DMS114 treated with DMSO at 0.1 percent for 48 hours (cell line): ENCODE results near the gene FRMPD2.
"Not testable (repeated sequence)": the region's sequence is repeated elsewhere in the genome, so short reads cannot be mapped to it uniquely, and the experiment has no call there.

Experiments used
- DNase-seq: peaks from one replicate; lab custom pipeline; 2025; ENCODE audit not compliant: unreplicated experiment; lab: John Stamatoyannopoulos, UW

The FRMPD2 gene

DNA sequence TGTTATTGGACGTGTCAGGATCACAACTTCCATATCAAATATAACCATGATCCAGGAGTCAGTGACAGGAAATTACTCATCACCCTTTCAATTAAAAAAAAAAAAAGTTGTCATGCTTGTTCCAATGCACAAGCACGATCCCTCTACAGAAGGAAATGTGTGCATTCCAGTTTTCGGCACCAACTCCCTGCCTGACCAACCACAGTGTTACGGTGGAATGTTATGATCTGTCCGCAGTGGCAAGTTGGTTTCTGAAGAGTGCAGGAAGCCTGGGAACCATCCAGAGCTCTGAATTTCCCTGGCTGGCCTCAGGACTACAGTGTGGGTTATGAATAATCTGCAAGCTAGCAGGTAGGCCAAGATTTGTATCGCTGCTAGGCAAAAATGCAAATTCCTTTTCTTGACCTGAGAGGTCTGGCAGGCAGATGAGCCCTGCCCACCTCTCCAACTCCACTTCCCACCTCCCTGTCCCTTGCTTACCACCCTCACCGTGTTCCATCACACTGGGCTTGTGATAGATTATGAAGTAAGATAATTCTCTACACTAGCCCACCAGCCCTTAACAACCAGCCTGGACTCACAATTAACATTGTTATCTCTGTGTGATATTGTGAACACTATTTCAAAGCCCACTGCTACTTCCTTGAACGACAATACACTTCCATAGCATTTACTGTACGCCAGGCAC is 20.4 kb downstream of the FRMPD2 start:
- DNase-seq = no peak

DNA sequence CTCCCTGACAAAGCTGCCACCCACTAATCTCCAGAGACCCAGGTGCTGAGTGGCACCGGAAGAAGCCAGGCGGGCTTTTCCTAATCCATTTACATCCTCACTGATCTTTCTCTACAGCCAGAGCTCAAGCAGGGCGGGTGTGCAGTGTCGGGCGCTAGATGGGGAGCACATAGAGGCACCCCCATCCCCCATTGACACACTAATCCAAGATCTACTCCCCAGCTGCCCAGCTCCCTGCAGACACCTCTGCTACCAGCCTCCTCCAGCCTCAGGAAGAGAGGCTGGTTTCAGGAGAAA is 22.2 kb downstream of the FRMPD2 start:
- DNase-seq = no peak

DNA sequence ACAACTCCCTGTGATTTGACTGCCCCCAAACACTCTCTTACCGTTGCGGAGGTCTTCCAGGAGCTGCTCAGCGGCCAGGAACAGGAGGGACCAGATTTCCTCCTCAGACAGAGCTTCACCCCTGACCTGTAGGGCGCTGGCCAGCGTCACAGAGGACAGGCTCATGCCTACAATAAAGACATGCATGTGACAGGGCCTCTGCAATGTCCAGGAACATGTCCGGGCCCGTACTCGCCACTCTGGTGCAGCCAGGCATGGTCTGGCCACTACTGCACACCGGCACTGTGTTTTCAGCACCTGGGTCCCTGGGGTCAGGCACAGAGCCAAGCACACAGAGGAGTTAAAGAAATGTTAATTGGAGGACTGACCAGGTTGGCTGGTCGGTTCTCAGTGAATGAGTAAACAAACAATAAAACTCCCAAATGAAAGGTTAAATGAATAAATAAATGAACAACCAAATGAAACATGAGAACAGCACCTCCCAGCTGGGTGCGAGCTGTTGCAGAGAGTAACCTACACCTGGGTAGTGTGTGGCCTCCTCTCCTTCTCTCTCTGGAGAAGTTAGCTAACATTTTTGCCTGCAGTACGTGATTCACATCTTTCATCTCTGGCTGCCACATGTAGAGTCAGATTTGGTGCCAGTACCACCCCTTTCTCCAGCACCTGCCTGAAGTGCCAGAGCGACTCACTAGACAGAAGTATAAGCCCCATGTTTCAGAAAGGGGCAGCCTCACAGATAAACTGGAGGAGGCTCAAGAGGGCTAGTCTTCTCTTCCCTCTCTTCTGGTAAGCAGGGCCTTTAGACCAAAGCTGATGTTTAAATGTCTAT is 22.8 kb downstream of the FRMPD2 start:
- DNase-seq = no peak

DNA sequence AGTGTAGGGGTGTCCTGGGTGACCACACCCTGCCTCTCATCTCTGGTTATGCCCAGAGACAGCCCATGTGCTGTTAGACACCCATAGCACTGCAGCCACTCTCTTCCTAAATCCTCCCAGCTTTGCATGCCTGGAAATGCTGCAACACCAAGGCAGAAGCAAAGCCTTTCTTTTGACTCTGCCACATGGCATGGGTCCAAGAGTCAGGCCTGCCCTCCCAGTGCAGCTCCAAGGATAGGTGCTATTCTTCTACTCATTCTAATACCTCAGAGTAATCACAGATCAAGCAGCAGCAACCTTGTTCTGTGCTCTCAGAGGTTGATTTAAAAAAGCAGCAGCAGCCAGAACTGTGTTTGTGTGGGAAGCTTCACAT is 23.4 kb downstream of the FRMPD2 start:
- no peak for DNase-seq

DNA sequence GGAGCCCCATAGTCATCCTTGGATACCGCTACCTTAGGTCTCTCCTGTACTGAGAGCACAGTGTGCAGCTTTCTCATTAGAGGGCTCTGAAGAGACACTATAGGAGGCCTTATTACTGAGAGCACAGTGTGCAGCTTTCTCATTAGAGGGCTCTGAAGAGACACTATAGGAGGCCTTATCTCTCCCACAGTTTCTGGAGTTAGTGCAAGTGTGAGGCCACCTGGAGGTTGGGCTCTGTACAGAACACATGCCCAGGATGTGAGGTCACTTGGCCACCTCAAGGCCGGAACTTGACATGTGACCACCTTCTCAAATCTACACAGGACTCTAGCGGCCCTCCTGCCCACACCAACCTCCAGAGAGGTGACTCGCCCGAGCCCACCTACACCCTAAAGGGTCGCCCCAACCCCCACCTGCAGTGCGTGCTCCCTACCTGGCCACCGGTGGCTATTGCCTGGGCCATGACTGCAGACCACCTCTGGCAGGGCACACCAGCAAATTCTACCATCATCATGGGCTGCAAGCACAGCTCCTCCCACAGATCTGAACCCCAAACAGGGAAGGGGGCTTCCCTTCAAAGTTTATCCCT is 24.6 kb downstream of the FRMPD2 start:
- DNase-seq = no peak

DNA sequence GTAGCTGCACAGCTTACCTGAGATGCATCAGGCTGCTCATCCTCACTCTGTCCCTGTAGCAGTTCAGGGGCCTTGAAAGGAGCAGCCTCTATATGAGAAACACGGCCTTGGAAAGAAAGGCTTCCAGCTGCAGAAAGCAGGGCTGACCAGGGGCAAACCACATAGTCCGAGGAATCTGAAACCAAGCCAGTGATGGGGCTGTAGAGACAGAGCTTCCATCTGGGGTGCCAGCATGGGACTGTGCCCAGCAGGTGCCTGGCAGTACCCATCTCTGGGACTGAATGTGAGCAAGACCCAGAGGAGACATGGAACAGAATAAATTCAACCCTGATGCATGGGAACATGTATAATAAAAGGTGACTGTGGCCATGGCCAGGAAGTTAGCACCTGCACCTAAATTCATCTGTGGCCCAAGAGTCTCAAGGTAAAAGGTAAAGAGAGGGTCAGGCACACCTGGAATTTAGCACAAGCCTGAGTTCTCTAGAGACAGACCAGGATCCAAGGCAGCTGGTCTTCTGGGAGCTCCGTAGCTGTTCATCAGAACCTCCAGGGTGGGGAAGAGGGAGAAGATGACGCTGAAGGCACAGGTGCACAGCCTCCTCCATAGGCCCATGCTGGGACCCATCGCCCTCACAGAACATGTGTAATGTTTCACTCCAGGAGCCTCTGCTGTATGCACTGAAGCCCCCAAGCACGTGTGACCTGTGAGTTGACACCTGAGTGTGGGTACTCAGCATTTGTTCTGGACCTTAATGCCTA is 25.3 kb downstream of the FRMPD2 start:
- no peak for DNase-seq

DNA sequence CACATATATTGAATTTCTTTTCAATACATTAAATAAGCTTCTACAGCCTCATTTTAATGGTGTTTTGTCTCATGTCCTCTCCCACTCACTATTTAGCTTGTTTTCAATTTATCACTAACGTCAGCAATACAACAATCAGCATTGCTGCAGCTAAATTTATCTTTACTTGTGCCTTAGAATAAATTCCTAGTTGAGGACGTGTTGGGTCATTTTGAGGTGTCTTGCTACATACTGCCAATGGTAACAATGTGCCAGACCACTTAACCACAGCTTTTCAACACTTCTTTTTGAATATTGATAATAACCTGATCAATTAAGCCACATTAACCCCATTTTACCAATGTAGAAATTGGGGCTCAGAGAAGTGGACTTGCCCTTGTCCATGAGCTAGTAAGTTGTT is 26.0 kb downstream of the FRMPD2 start:
- DNase-seq = no peak

DNA sequence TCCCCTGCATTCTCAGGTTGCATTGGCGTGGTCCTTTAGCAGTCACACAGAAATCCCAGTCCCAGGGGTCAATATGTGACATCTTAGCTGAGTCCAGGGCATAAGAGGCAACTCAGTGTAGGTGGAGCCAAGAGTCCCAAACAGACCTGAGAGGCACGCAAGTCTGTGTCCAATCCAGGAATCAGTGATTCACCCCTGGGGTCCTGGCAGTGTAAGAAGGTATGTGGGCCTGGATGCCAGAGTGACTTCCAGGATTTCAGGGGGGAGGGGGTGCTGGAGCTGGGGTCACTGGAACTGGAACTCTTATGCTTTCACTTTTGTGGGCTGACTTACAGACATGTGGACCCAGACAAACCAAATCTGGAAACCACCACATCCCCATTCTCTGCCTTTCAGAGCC is 26.8 kb downstream of the FRMPD2 start:
- DNase-seq = no peak

DNA sequence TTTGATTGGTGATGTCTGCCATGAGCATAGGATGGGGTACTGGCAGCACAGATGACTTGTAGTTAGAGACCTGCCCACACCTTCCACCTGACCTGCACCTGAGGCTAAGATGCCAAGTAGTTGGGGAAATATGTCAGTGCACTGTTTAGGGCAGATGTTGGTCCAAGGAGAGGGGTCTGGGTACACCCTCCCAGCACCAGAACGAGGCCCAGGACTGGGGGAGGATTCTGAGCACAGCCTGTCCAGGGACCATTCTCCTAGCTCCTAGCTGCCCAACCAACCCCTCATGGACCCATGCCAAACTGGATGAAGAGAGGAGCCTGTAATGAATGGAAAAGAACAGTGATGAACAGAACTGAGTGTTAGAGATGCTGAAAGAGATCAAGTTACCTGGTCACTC is 28.0 kb downstream of the FRMPD2 start:
- no peak for DNase-seq

DNA sequence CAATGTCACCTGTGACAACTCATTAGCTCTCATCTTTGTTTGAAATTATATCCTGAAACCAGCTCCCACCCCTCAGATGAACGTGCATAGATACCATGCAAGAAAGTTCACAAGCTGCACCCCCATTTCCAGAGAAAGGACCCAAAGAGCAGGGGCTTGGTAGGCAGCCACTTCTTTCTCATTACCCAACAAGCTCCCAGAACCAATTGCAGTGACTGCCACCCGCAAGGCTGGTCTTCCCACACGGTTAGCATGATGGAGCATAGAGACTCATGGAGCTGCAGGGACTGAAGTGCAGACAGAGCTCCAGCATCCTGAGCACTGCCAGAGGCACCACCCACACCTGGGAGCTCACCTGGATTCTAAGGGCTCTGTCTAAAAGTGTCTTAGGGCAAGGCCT is 28.5 kb downstream of the FRMPD2 start:
- no peak for DNase-seq

DNA sequence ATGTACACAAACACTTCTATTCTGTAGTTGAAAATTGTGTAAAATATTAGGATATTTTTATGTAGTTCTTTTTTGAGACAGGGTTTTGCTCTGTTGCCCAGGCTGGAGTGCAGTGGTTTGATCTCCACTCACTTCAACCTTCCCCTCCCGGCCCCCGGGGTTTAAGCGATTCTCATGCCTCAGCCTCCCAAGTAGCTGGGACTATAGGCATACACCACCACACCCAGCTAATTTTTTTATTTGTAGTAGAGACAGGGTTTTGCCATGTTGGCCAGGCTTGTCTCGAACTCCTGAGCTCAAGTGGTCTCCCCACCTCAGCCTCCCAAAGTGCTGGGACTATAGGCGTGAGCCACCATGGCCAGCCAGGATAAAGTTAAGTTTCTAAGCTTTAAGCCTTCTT is 30.6 kb downstream of the FRMPD2 start:
- DNase-seq = not testable (repeated sequence)

DNA sequence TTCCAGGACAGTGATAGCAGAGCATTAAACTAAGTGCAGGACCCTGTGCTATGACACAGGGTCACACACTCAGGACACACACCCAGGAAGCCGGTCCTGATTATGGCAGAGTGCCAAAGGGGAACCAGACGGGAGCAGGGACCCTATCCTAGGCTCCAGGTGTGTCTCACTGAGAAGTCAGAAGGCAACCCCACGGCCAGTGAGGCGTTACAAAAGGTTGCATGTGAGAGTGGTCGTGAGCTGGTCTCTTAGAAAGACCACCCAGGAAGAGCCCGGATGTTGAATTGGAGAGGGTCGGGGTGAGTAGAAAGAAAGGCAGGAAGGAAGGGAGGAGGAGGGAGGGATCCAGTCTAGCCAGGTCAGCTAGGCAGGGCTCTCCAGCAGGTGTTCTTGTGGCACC is 31.0 kb downstream of the FRMPD2 start:
- no peak for DNase-seq

DNA sequence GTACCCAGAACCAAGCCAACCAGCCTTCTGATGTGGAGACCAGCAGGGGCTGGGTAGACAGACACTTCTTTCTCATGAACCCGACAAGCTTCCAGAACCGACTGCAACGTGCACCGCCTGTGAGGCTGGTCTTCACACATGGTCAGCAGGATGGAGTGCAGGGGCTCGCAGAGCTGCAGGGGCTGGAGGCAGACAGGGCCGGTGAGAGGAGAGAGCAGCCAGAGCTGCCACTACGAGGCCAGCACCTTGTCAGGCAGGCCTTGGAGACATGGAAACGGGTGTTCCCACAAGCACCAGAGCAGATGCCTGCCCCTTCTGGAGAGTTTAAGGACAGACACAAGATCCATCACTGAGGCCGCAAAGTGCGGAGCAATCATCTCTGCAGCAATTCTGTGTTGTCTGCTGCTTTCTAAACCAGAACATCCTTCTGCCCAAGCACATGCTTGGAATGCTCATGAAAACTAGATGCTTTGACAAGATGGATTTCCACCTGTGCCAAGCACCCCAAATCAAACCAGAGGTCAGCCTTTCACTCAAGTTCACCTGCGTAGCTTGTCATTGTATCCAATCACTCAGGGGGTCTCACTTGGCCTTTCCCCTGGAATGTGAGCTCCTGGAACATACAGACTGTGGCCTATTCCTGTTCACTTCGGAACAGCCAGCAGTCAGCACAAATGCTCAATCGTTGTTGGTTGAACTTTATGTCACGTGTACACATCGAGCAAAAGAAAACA is 32.2 kb downstream of the FRMPD2 start:
- no peak for DNase-seq

DNA sequence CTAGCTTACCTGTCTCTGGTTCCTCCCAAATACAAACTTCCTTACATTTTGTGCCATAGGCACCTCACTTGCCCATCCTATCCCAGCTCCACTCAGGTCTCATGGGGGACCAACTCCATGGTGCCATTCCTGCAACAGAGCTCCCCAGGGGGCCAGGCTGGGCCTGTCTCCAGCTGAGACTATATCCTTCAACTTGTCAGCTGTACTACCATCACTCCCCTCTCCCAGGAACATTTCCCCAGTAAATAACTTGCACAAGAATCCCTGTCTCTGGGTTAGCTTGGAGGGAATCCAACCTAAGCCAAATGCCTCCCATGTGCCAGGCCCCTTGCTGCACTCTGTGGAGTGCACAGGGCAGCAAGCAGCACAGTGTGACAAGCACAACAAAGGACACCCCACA is 33.2 kb downstream of the FRMPD2 start:
- no peak for DNase-seq

DNA sequence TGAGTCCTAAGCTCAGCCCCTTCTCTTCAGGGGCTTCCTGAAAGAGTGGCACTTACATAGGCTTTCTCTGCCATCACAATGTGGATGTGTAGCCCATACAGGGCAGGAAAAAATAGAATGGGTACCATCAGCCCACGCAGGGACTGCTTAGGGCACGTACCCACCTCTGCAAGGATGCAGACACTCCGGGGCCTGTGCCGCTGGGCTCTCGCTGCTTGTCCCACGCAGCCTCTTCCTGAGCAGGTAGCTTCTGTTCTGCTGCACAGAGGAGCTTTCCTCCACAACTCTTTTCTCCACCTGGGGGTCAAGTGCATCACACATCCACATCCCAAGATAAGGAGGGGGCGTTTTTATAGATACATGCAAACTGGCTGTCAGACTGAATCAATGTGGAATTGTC is 34.3 kb downstream of the FRMPD2 start:
- DNase-seq = no peak

DNA sequence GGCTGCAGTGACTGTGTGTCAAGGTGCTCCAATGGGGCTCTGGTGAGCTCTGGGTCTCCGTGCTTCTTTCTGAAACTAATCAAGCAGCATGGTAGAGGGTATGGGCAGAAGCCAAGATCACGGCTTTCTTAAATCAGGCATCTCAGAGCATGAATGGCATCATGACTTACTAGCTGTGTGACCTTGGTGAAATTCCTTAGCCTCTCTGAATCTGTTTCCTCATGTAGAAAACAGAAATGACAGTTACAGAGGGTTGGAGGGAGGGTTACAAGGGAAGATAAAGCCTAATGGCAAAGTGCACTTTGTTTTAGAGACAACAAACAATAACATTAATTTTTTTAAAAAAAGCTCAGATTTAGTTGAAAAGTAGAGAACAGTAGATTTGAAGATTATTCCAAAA is 34.9 kb downstream of the FRMPD2 start:
- no peak for DNase-seq

DNA sequence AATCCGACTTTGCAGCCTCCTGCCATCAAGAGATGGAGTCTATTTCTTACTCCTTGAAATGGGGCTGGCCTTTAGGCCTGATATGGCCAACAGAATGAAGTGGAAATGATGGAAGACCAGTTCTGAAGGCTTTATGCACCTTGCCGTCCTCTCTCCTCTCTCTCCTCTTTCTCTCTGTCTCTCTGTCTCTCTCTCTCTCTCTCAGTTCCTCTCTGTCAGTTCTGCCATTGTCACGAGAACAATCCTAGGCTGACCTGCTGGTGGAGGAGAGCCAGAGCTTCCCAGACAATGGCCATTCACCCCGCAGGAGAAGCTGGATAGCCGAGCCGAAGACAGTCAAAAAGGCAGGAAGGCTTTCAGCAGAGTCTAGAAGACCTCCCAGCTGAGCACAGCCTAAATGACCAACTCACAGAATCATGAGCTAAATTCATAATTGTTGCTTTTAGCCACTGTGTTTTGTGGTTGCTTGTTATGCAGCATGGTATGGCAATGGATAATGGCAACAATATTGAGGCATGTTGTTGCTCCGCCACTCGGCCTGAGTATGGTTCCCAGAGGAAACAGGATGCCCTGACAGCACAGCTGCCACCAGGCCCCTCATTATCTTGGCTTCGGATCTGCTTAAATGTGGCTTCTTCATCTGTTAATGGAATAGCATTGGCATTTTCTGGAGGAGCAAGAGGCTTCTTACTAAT is 35.5 kb downstream of the FRMPD2 start:
- DNase-seq = no peak

DNA sequence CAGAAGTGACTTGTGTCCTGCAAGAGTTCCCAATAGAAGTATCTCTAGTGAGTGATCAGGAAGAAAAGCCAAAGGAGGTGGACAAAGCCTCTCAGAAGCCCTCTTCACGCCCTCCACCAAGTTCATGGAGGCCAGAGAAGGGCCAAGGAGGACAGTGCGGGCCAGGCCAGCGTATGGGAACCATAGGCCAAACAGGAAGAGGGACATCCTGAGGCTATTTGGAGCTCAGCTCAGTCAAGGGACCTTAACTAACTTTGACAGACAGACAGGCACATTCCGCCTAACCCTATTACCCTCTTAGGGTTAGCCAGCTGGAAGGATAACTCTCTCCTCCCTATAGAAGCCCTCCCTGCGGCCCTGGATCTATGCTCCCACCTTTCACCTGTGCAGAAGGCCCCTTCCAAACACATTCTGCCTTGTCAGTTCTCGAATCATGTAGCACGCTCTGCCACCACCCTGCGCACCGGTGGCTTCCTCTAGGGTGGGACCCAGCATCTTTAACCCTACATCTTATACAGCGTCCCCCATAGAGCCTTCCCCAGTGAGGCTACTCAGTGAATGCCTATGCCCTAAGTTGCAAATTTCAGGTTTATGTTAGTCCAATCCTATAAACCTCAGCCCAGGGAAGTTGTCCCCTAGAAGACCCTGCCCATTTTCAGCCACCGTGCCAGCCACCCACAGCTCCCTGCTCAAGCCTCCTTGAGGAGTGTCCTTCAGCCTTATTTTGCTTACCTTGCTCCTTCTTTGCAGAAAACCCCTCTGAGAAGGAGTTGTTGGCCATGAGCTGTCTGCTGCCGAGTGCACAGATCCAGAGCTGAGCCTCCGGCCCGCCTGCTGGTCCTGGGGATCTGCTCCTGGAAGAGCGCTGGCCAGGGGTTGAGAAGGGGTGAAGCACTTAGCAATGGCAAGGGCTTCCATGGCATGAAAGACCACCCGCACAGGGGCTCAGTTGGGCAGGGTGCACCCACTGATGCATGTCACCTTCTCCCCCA is 36.9 kb downstream of the FRMPD2 start:
- no peak for DNase-seq

DNA sequence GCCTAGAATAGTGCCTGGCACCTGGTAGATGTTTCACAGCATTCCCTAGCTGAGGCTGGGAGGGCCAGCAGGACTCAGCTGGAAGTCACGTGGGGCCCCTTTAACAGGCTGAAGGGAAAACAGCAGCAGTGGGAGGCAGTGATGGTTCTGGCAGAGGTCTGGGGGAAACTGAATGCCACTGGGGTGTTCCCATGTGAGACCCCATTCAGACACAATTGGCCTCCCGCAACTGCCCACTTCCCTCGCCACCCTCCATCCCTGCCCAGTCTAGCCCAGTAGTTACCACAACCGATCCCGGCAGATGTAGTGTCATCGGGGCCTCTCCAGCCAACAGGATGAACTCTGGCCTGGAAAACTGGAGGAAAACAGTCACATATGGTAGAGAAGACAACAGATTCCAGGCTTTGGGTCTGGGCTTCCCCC is 38.3 kb downstream of the FRMPD2 start:
- DNase-seq = no peak
